HT-29 (cell line): Measurements from ENCODE around the gene NUDT22. TPM values are rescaled to one million over a fixed set of nuclear protein-coding genes. Genes with fewer than 3 reads are reported as not detected.
"Not testable (repeated sequence)": the region's sequence is repeated elsewhere in the genome, so short reads cannot be mapped to it uniquely, and the experiment has no call there.

Experiments
- DNase-seq: peaks from one replicate; pipeline ENCODE4 v3.0.0-alpha.2; 2015; ENCODE audit warnings: low spot score
- total RNA-seq: library from RNA; depleted of rRNA; stranded (reverse); fragments of >200 nt; shearing (Covaris generic); gene quantifications from 2 replicates; pipeline ENCODE4 v1.2.3, GENCODE V29; 2014

The NUDT22 gene
- total RNA-seq, 1 experiment from 2014 or later: 226 TPM

DNA sequence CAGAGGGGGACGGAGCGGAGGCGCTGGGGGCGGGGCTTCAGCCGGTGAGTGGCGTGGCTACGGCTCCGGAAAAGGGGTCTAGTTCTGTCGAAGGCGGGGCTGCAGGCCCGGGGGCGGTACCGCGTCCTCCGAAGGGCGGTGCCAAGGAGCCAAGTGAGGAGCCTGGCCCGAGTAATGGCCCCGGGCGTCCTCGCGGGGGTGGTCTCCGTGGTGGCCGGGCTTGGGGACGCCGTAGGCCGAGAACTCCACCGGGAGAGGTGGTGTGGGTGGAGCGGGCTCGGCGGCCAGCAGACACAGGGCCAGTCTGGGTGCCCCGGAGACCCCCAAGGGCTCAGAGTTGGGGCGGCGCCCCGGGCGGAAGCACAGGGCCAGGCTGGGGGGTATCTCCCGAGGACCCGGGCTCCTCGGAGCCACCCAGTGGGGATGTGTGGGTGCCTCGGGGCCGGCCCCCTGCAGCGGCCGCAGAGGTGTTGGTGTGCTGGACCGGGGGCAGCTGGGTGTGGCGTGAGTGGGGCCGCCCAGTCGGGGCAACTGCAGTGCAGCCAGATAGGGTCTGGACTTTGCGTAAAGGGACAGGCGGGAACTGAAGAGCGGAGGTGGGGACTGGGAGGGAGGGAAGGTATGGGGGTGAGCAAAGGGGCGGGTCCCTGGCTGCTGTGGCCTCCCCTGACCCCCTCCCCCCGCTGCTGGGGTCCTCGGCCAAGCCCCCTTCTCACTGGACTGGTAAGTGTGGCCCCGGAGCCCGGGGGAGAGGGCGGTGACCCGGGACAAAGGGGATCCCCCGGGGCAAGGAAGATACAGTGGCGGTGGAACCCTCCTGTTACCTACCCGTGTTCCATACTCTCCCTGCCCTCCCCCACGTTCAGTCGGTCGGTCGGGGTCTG is 15.7 kb downstream of the NUDT22 start:
- peak; percentile 46 for DNase-seq

GRCh38 chr11:64243236-64243854 is 17.3 kb downstream of the NUDT22 start:
- DNase-seq: no peak

DNA sequence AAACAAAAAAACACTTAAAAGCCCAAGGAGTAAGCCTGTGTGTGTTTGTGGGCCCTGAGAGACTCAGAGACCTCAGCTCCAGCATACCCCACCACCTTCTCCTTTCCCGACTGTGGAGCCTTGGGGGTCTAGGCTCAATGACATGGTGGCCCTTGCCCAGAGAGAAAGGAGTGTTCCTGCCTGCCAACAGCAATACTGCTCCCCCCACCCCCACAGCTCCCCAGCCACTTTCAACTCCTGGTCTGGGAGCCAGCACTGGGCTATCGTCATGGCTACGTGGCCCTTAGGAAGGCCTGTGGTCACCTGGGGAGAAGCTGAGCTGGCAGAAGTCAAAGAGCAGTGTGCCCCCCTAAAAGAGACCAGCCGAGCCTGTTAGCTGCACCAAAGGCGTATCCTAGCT is 18.0 kb downstream of the NUDT22 start:
- no peak for DNase-seq

GRCh38 chr11:64244966-64245365 is 18.9 kb downstream of the NUDT22 start:
- DNase-seq: no peak

DNA sequence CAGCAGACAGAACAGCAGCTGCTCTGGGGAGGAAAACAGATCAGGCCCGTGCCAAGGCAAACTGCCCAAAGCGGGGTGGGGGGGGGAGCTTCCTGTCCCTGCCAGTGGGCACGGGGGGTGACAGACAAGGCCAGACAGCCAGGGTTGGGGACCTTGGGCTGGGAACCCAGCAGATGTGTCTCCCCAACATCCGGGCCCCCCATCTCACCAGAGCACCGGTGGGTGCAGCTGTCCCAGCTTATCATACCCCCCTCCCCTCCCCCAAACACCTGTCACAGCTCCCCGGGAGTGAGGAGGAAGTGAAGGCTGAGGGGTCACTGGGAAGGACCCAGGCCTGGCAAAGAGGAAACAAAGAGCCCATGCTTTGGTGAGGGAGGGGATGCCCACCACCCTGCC is 19.3 kb downstream of the NUDT22 start:
- DNase-seq: no peak

GRCh38 chr11:64245797-64246620 is 19.9 kb downstream of the NUDT22 start:
- peak; percentile 84 for DNase-seq

- DNase-seq: not testable (repeated sequence)
Observed at GRCh38 chr11:64246621-64246870, 20.5 kb downstream of the NUDT22 start.

DNA sequence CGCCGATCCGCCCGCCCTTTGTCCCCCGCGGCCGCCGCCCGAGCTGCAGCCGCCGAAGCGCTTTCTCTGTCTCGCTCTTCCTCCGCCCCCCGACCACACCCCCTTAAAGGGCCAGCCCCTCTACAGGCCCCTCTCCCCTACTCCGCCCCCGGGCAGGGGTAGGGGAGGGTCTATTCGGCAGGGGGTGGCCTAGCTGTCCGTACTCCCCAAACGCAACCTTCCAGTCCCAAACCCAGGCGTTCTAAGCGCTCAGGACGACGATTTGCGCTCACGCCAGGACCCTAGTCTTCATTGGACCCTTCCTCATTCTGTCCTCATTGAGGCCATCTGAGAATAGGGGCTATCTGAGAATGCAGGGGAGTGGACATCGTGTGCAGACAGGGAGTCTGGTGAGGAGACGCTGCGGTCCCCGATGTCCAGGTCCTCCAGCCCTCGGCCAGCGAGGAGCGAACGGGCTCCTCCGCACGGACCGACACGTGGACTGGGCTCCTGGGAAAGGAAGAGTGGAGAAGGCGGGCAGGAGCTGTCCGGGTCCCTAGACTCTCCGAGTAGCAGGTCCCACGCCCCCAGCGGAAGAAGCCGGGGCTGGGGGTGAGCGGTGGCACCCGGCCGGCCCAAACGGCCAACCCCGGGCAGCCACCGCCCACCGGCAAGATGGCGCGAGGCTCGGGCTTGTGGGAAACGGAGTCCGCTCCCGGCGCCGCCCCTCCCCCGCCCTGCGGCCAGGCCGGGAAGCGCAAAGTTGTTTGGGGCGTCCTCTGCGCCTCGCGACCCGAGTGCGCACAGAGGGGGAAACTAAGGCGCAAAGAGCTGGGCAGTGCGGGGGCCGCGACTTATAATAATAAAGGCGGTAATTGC is 21.0 kb downstream of the NUDT22 start, which contains the start of gene PPP1R14B:
Gene PPP1R14B (minus strand): TSS at position 73 of the 858 bp plus-strand sequence. CDS start 270 bp downstream, outside the sequence.
- peak; percentile 90 for DNase-seq

DNA sequence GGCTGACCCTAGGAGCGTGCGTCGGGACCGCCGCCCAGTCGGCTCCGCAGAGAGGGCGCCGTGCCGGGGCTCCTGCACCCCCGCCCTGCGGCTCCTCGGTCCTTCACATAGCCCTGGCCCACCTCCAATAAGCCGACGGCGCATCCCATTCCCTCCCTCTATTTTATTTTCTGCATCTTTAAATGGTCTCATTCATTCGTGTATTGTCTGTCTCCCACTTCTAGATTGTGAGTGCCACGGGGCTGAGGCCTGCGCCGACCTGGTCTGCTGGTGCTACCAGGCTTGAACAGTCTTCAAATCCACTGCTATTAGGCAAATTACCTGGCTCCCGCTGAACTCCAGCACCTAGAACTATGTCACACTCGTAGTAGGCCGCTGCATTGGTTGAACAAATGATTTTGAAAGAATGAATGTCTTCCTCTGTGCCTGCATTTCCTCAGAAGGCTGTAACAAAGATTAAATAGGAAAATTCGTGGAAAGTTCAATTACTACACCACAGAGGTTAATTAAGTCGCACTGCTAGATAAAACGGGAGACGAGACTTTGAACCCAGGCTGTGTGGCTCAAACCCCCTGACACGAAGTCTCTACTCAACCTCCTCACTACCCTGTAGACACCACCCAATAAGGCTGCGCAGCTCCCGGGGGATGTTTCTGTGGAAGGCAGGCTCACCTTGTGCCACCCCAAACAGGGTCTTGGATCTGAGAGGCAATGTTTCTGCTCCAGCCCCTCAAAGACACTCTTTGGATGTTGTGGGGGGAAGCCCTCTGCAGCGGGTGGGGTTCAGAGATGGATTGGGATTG is 21.9 kb downstream of the NUDT22 start:
- DNase-seq: no peak

- DNase-seq: no peak
Observed at GRCh38 chr11:64248578-64248977, 22.5 kb downstream of the NUDT22 start.

GRCh38 chr11:64249038-64249437 is 23.0 kb downstream of the NUDT22 start:
- DNase-seq: no peak

GRCh38 chr11:64249563-64250414 is 23.7 kb downstream of the NUDT22 start:
- no peak for DNase-seq

DNA sequence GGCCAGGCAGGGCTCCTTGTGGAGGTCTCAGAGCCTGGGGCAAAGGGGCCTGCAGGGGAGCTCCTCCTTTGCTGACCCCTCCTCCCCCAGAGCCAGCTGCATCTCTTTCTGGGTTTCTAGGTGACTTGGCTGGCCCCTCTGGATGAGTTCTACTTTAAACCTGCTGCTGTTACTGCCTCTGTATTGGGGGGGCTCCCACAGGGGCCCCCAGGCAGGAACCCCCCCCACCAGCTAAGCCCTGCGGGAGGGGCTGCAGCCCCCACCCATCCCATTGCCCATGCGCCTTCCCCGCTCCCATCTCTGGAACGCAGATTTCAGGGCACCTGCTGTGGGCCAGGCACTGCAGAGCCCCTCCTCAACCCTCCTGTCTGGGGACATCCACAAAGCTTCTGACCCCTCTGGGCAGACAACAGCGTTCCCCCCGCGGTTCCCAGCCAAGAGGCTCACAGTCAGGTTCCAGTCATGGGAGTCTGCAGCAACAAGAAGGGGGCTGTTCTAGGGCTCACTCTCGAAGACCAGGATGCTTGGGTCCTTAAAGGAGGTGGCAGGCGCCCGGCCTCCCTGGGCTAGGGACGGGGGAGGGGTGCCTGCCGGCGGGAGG is 24.4 kb downstream of the NUDT22 start:
- DNase-seq: peak; percentile 49

DNA sequence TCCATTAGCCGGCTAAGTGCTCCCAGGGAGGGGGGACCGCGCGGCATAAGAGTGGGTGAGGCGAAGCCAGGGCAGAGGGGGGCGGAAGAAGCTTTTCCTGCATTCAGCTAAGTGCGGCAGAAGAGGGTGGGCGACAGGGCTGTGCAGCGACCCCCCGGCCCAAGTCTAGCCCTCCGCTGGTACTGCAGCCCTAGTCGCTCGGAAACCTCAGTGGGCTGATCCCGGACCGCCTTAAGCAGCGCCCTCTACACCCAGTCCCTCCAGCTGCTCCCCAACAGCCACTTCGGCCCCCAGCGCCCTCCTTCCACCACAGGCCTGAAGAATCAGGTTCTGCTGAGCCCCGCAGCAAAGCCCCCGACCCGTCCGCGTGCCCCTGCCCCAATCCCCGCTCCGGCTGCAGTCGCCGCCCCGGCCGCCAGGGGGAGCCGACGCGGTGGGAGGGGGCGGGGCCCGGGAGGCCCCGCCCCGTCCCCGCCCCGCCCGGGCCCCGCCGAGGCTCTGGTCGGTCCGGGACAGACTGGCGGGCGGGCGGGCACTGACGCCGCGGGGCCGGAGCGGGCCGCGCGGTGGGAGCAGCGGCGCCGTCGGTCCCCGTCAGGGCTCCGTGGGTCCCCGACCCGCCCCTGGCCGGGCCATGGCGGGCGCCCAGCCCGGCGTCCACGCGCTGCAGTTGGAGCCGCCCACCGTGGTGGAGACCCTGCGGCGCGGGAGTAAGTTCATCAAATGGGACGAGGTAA is 25.1 kb downstream of the NUDT22 start, which contains the start of gene PLCB3:
Gene PLCB3 (plus strand): TSS at position 515 of the 737 bp plus-strand sequence. CDS start 120 bp downstream, at position 635.
- peak; percentile 76 for DNase-seq

DNA sequence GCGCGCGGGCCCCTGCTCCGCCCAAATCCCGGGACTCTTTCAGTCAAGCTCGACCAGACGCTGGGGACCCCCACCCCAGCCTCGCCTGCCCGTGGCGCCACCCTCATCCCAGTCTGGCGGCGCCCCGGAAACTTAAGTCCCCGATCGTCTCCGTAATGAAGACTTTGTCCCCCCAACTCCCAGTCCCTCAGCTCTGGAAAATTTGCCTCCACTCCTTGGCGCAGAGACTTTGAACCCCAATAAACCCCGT is 25.6 kb downstream of the NUDT22 start:
- DNase-seq: no peak

- DNase-seq: peak; percentile 79
Observed at GRCh38 chr11:64252003-64252872, 26.2 kb downstream of the NUDT22 start.

DNA sequence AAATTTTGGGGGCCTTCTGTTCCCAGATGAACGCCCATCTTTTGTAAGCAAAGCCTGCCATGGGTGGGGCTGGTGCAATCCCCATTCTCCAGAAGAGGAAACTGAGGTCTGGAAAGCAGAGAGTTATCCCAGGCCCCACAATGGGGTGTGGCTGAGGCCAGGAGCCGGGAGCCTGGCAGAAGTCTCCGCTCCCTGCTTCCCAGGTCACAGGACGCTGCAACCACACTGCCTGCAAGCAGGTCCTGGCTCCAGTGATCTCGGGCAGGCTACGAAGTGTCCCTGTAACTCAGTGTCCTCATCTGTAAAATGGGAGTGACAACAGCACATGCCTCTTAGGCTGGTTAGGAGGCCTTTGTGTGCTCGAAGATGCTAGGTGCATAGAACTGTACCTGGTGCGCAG is 27.0 kb downstream of the NUDT22 start:
- no peak for DNase-seq

- DNase-seq: no peak
Observed at GRCh38 chr11:64253481-64253880, 27.4 kb downstream of the NUDT22 start.
